Limb (tissue), 2 donors: ENCODE results near the gene TENT4A.

Source experiments
- DNase-seq, 2 donors: peaks; one replicate each; pipeline ENCODE4 v3.0.0-alpha.2; 2016; ENCODE audit errors: extremely low spot score in 2 of 2

TENT4A gene

GRCh38 chr5:6750142-6750840 lies 37.1 kb downstream of the TENT4A start:
- DNase-seq, result no peak

GRCh38 chr5:6750951-6751685 lies 37.9 kb downstream of the TENT4A start:
- DNase-seq, result no peak

- DNase-seq, result no peak
Measured at GRCh38 chr5:6752236-6752635, 39.0 kb downstream of the TENT4A start.

GRCh38 chr5:6752782-6753181 lies 39.5 kb downstream of the TENT4A start:
- no peak for DNase-seq

GRCh38 chr5:6753851-6754250 lies 40.6 kb downstream of the TENT4A start:
- no peak for DNase-seq

- no peak for DNase-seq
Measured at GRCh38 chr5:6754766-6755165, 41.5 kb downstream of the TENT4A start.

GRCh38 chr5:6755519-6755918 lies 42.3 kb downstream of the TENT4A start:
- DNase-seq, result no peak

GRCh38 chr5:6755941-6756340 lies 42.7 kb downstream of the TENT4A start:
- DNase-seq, result no peak

- no peak for DNase-seq
Measured at GRCh38 chr5:6757414-6757969, 44.3 kb downstream of the TENT4A start.

GRCh38 chr5:6758236-6758635 lies 45.0 kb downstream of the TENT4A start:
- no peak for DNase-seq

GRCh38 chr5:6758706-6759105 lies 45.5 kb downstream of the TENT4A start:
- no peak for DNase-seq

GRCh38 chr5:6759401-6759800 lies 46.2 kb downstream of the TENT4A start:
- no peak for DNase-seq

- no peak for DNase-seq
Measured at GRCh38 chr5:6759983-6760382, 46.8 kb downstream of the TENT4A start.

- no peak for DNase-seq
Measured at GRCh38 chr5:6760686-6761085, 47.5 kb downstream of the TENT4A start.

GRCh38 chr5:6761333-6761732 lies 48.1 kb downstream of the TENT4A start:
- no peak for DNase-seq

GRCh38 chr5:6762116-6762515 lies 48.9 kb downstream of the TENT4A start:
- no peak for DNase-seq

- DNase-seq, result no peak
Measured at GRCh38 chr5:6762697-6763096, 49.5 kb downstream of the TENT4A start.

- no peak for DNase-seq
Measured at GRCh38 chr5:6763191-6763590, 50.0 kb downstream of the TENT4A start.

- DNase-seq, result peak; percentile 24 to 82
Measured at GRCh38 chr5:6765612-6766525, 52.6 kb downstream of the TENT4A start.

GRCh38 chr5:6766604-6767093 lies 53.4 kb downstream of the TENT4A start:
- peak in 1 of 2 donors; percentile 61 for DNase-seq

- no peak for DNase-seq
Measured at GRCh38 chr5:6767481-6768063, 54.3 kb downstream of the TENT4A start.
